ENCODE data around the gene MYBBP1A. TPM values are rescaled to one million over a fixed set of nuclear protein-coding genes. Genes with fewer than 3 reads are reported as not detected.

Gene MYBBP1A
- total and polyA plus RNA-seq, 2 experiments from 2014 or later, result 70.7 to 213 TPM

GRCh38 chr17:4531988-4532736 is 23.0 kb downstream of the MYBBP1A start:
- Mint-ChIP-seq H3K36me3 (ENCODE audit: low read depth) (no peaks in the 10 kb centered on the region; the same call in 2 of the 3 replicates), H3K27ac (no peak overlapping the region), H3K4me3 (no peak overlapping the region; the same call in 2 of the 3 replicates), H3K27me3 (ENCODE audit: insufficient read depth, low read depth, poor library complexity) (peaks cover 63% of the 10 kb centered on the region), H3K9me3 (no peaks in the 10 kb centered on the region; the same call in 2 of the 3 replicates), H3K4me1 (peaks cover 24% of the 10 kb centered on the region)
- H3K36me3 ChIP-seq (ENCODE audit: insufficient read depth), result no peaks in the 10 kb centered on the region
- H3K79me2 ChIP-seq (replicated peaks; ENCODE audit: insufficient read depth), result no peaks in the 10 kb centered on the region
- no peak overlapping the region for H3K27ac ChIP-seq (ENCODE audit: low read depth)
- H4K20me1 ChIP-seq (replicated peaks; ENCODE audit: insufficient read depth), result no peaks in the 10 kb centered on the region; the same call in 1 of the 2 replicates
- DNase-seq (ENCODE audit: low spot score), result no peak
- H3F3A ChIP-seq (replicated peaks; ENCODE audit: low read depth), result peaks cover 5% of the 10 kb centered on the region
- H3K4me3 ChIP-seq, result no peak overlapping the region
- peaks cover 7% of the 10 kb centered on the region; the same call in 1 of the 2 replicates for H3K4me1 ChIP-seq (ENCODE audit: insufficient read depth)
- no peak overlapping the region for H2AFZ ChIP-seq
- no peaks in the 10 kb centered on the region for H3K9me2 ChIP-seq (ENCODE audit: insufficient read depth)
- ATAC-seq, result no peak
- peaks cover 50% of the 10 kb centered on the region for H3K27me3 ChIP-seq (ENCODE audit: insufficient read depth)
- no peak overlapping the region for H3K4me2 ChIP-seq
- TF ChIP-seq POLR2AphosphoS5 (IDR thresholded peaks at IDR 0.05; ENCODE audit: low read depth) (no peak), JUNB (IDR thresholded peaks at IDR 0.05; ENCODE audit: unreplicated experiment) (no peak), EZH2phosphoT487 (IDR thresholded peaks at IDR 0.05; ENCODE audit: unreplicated experiment) (no peak), ETS1 (IDR thresholded peaks at IDR 0.05) (no peak), NANOG (IDR thresholded peaks at IDR 0.05; ENCODE audit: borderline replicate concordance) (no peak), REST (IDR thresholded peaks at IDR 0.05; ENCODE audit: unreplicated experiment) (no peak), ZNF331 (CRISPR knock-in tag; IDR thresholded peaks at IDR 0.05; ENCODE audit: low read depth) (no peak), CTCF (conservative IDR thresholded peaks at IDR 0.05; ENCODE audit: low read depth in 2 of 2) (no peak), EZH2 (IDR thresholded peaks at IDR 0.05; ENCODE audit: low read depth, unreplicated experiment) (no peak), CREB1 (CRISPR knock-in tag; IDR thresholded peaks at IDR 0.05; ENCODE audit: low read depth) (no peak), ZNF462 (CRISPR knock-in tag; IDR thresholded peaks at IDR 0.05) (no peak), STAT1 (IDR thresholded peaks at IDR 0.05; ENCODE audit: unreplicated experiment) (no peak), ZNF114 (CRISPR knock-in tag; IDR thresholded peaks at IDR 0.05) (no peak)
